Smooth muscle cell (in vitro differentiated cells): Measurements from ENCODE around the gene RPL10A. TPM values are rescaled to one million over a fixed set of nuclear protein-coding genes. Genes with fewer than 3 reads are reported as not detected.

Experiments
- DNase-seq: peaks from one replicate; lab custom pipeline; 2025; ENCODE audit not compliant: unreplicated experiment; lab: John Stamatoyannopoulos, UW
- H2AFZ ChIP-seq: fragments of 200-600 bp; sonication (generic); 2 replicates; pipeline ENCODE4 v1.6.0; 2016; ENCODE audit warnings: antibody characterized with exemption, low read depth, mild to moderate bottlenecking
- H3F3A ChIP-seq: fragments of 200-600 bp; sonication (generic); 2 replicates; pipeline ENCODE4 v1.6.0; 2017; ENCODE audit warnings: antibody characterized with exemption, low read depth
- H3K27ac ChIP-seq: fragments of 200-600 bp; sonication (generic); 2 replicates; pipeline ENCODE4 v1.5.1; 2016; ENCODE audit warnings: low read depth, mild to moderate bottlenecking
- H3K27me3 ChIP-seq: fragments of 200-600 bp; sonication (generic); 2 replicates; pipeline ENCODE4 v1.6.1; 2016; ENCODE audit warnings: low read depth, mild to moderate bottlenecking
- H3K36me3 ChIP-seq: fragments of 200-600 bp; sonication (generic); 2 replicates; pipeline ENCODE4 v1.5.1; 2016; ENCODE audit warnings: low read depth
- H3K4me1 ChIP-seq: fragments of 200-600 bp; sonication (generic); 2 replicates; pipeline ENCODE4 v1.5.1; 2016; ENCODE audit warnings: low read depth
- H3K4me2 ChIP-seq: fragments of 200-600 bp; sonication (generic); 2 replicates; pipeline ENCODE4 v1.6.0; 2016; ENCODE audit warnings: mild to moderate bottlenecking
- H3K4me3 ChIP-seq: fragments of 200-600 bp; sonication (generic); 2 replicates; pipeline ENCODE4 v1.5.1; 2016; ENCODE audit warnings: mild to moderate bottlenecking
- H3K79me2 ChIP-seq: fragments of 200-600 bp; sonication (generic); 2 replicates; pipeline ENCODE4 v1.6.0; 2016; ENCODE audit warnings: low read depth, mild to moderate bottlenecking
- H3K9ac ChIP-seq: fragments of 200-600 bp; sonication (generic); 2 replicates; pipeline ENCODE4 v1.6.0; 2016; ENCODE audit warnings: low read depth
- H3K9me3 ChIP-seq: fragments of 200-600 bp; sonication (generic); replicated peaks from 2 replicates; pipeline ENCODE4 v1.5.1; 2016; ENCODE audit warnings: low read depth
- H4K20me1 ChIP-seq: fragments of 200-600 bp; sonication (generic); 2 replicates; pipeline ENCODE4 v1.6.0; 2016; ENCODE audit warnings: low read depth
- WGBS: methylation state at CpG from one replicate; pipeline ENCODE4 v1.1.7; 2016; ENCODE audit warnings: low lambda C conversion rate; 5-methylcytosine and 5-hydroxymethylcytosine counted together
- polyA plus RNA-seq: library from polyadenylated mRNA; unstranded; fragments of >200 nt; fragmentation: Nextera tagmentation; extraction: Ambion mirVana; gene quantifications from 2 replicates; pipeline ENCODE4 v1.2.1, GENCODE V29; 2016
- total RNA-seq: library from RNA; depleted of rRNA; stranded (reverse); fragments of >200 nt; gene quantifications from 2 replicates; pipeline ENCODE4 v1.2.3, GENCODE V29; 2014
- TF ChIP-seq, protein P1 (sequence below): fragments of 200-600 bp; sonication (generic); IDR thresholded peaks from 2 replicates; pipeline ENCODE4 v1.5.1; 2017; ENCODE audit warnings: borderline replicate concordance, mild to moderate bottlenecking, antibody characterized with exemption; ENCODE audit not compliant: insufficient read depth, poor library complexity, severe bottlenecking

Gene RPL10A
- total and polyA plus RNA-seq, 2 experiments from 2014 or later = 307 to 1,090 TPM

- Histone ChIP-seq H3K79me2 (no peaks in the 10 kb centered on the region), H2AFZ (no peak overlapping the region), H3F3A (no peaks in the 10 kb centered on the region), H3K27ac (no peak overlapping the region), H3K4me3 (no peak overlapping the region), H3K4me1 (peaks cover 20% of the 10 kb centered on the region), H3K27me3 (no peaks in the 10 kb centered on the region), H4K20me1 (no peaks in the 10 kb centered on the region), H3K4me2 (no peak overlapping the region), H3K9me3 (no peaks in the 10 kb centered on the region), H3K9ac (no peak overlapping the region), H3K36me3 (no peaks in the 10 kb centered on the region)
- no peak for DNase-seq
- 86% methylated on average over 8 of the region's 8 CpGs for WGBS
- TF ChIP-seq, protein P1, sequence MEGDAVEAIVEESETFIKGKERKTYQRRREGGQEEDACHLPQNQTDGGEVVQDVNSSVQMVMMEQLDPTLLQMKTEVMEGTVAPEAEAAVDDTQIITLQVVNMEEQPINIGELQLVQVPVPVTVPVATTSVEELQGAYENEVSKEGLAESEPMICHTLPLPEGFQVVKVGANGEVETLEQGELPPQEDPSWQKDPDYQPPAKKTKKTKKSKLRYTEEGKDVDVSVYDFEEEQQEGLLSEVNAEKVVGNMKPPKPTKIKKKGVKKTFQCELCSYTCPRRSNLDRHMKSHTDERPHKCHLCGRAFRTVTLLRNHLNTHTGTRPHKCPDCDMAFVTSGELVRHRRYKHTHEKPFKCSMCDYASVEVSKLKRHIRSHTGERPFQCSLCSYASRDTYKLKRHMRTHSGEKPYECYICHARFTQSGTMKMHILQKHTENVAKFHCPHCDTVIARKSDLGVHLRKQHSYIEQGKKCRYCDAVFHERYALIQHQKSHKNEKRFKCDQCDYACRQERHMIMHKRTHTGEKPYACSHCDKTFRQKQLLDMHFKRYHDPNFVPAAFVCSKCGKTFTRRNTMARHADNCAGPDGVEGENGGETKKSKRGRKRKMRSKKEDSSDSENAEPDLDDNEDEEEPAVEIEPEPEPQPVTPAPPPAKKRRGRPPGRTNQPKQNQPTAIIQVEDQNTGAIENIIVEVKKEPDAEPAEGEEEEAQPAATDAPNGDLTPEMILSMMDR = no peak
Observed at GRCh38 chr6:35426074-35426473, 42.1 kb upstream of the RPL10A start.

DNA sequence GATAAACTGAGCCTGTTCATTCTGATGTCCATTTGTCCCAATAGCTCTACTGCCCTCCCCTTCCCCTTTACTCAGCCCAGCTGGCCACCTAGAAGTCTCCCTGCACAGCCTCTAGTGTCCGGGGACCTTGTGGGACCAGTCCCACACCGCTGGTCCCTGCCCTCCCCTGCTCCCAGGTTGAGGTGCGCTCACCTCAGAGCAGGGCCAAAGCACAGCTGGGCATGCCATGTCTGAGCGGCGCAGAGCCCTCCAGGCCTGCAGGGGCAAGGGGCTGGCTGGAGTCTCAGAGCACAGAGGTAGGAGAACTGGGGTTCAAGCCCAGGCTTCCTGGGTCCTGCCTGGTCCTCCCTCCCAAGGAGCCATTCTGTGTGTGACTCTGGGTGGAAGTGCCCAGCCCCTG, 40.8 kb upstream of the RPL10A start:
- no peaks in the 10 kb centered on the region for H3K27me3 ChIP-seq
- H3F3A ChIP-seq = no peaks in the 10 kb centered on the region
- no peaks in the 10 kb centered on the region for H4K20me1 ChIP-seq
- H3K9ac ChIP-seq = no peak overlapping the region
- TF ChIP-seq, protein P1 = no peak
- 94% methylated on average over 5 of the region's 5 CpGs for WGBS
- H3K4me1 ChIP-seq = peaks cover 20% of the 10 kb centered on the region
- no peaks in the 10 kb centered on the region for H3K79me2 ChIP-seq
- H3K4me3 ChIP-seq = no peak overlapping the region
- H3K27ac ChIP-seq = no peak overlapping the region
- H3K9me3 ChIP-seq = no peaks in the 10 kb centered on the region
- H3K4me2 ChIP-seq = no peak overlapping the region
- no peaks in the 10 kb centered on the region for H3K36me3 ChIP-seq
- no peak overlapping the region for H2AFZ ChIP-seq
- no peak for DNase-seq

DNA sequence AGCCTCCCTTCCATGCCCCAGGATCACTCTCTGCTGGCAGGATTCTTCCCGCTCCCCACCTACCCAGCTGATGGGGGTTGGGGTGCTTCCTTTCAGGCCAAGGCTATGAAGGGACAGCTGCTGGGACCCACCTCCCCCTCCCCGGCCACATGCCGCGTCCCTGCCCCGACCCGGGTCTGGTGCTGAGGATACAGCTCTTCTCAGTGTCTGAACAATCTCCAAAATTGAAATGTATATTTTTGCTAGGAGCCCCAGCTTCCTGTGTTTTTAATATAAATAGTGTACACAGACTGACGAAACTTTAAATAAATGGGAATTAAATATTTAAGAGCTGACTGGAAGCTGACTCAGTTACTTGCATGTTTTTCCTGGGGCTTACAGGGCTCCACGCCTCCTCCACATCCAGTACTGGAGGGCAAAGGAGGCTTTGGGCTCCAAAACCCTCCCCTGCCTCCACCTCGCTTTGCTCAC, 40.3 kb upstream of the RPL10A start:
- no peak overlapping the region for H3K4me2 ChIP-seq
- H3K4me3 ChIP-seq = no peak overlapping the region
- H3K27me3 ChIP-seq = no peaks in the 10 kb centered on the region
- H3K36me3 ChIP-seq = no peaks in the 10 kb centered on the region
- H2AFZ ChIP-seq = no peak overlapping the region
- no peak overlapping the region for H3K27ac ChIP-seq
- H3K4me1 ChIP-seq = peaks cover 20% of the 10 kb centered on the region
- no peaks in the 10 kb centered on the region for H3F3A ChIP-seq
- no peak overlapping the region for H3K9ac ChIP-seq
- 71% methylated on average over 8 of the region's 9 CpGs for WGBS
- TF ChIP-seq, protein P1 = no peak
- H4K20me1 ChIP-seq = no peaks in the 10 kb centered on the region
- H3K79me2 ChIP-seq = no peaks in the 10 kb centered on the region
- no peak for DNase-seq
- no peaks in the 10 kb centered on the region for H3K9me3 ChIP-seq

GRCh38 chr6:35428421-35429149, 39.6 kb upstream of the RPL10A start:
- TF ChIP-seq, protein P1 = no peak
- H3K36me3 ChIP-seq = no peaks in the 10 kb centered on the region
- no peak overlapping the region for H3K4me2 ChIP-seq
- no peak overlapping the region for H2AFZ ChIP-seq
- no peaks in the 10 kb centered on the region for H3F3A ChIP-seq
- H3K79me2 ChIP-seq = no peaks in the 10 kb centered on the region
- H3K9ac ChIP-seq = no peak overlapping the region
- no peaks in the 10 kb centered on the region for H4K20me1 ChIP-seq
- H3K27ac ChIP-seq = no peak overlapping the region
- no peaks in the 10 kb centered on the region for H3K27me3 ChIP-seq
- no peak overlapping the region for H3K4me3 ChIP-seq
- 79% methylated on average over 10 of the region's 10 CpGs for WGBS
- H3K4me1 ChIP-seq = peaks cover 20% of the 10 kb centered on the region
- no peaks in the 10 kb centered on the region for H3K9me3 ChIP-seq
- DNase-seq = no peak
